GM21576 (cell line): ENCODE results near the gene ANO7.

Source experiments
- ATAC-seq: cut with Tn5 transposase; IDR thresholded peaks from one replicate; pipeline ENCODE4 v1.9.1; 2021; ENCODE audit warnings: mild to moderate bottlenecking, moderate library complexity; ENCODE audit not compliant: unreplicated experiment

The ANO7 gene

DNA sequence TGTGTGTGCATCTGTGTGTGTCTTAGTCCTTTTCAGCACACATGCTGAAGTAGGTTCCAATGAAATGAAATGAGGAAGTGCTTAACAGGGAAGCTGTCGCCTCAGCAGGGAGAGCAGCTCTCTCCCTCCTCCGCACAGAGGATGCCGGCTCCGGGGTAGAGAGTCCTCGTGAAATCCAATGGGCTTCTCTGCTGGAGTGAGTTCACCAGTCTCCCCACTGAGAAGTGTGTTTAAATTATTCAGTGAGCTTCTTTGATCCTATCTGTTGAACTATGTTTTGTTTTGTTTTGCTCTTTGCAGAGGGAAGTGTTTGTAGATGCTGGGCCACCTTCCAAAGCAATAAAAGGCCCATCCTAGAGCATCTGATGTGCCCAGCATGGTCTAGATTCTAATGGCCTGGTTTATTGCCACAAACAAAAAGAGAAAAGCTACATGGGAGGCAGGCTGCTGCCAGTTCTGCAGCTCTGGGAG is 31.5 kb upstream of the ANO7 start:
- ATAC-seq, result no peak

DNA sequence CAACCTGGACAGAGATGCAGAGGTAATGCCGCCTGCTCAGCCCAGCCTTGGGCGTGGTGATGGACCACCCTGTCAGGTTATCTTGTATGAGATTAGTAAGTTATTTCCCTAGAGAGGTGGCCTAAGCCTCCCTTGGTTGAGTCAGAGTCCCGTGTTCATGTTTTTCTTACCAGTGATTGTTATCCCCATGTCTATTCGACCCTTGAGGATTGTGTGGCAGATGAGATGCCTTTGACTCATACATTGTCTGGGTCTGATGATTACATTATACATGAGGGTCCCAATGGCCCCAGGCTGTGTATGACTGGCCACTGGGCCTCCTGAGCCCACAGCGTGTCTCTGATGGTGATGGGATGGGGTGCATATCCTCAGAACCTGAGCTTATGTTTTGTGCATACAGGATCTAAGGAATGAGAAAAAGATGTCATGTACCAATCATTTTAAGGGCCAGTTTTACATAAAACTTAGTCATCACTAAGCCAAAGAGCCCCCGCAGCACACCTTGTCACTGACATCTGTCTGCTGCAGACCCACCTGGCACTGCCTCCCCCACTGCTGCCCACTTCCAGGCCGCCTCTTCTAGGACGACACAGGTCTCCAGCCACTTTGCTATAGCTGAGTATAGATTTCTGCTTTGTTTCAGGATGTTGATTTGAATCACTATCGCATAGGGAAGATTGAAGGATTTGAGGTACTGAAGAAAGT is 30.5 kb upstream of the ANO7 start:
- ATAC-seq, result no peak

DNA sequence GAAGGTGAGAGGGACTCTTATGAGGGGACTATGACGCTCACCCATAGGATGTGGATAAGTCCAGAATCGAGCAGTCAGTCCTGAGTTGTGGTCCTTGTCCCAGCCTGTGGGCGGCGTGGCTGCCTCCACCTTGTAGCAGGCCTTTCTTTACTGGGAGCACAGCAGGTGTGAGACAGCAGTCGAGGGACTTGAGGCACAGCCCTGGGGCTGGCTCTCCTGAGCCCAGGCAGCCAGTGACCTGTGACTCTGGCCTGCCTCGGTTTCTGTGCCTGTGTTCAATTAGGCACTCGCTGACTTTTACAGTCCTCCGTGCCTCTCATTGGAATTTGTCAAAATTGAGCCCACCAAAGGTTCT is 30.0 kb upstream of the ANO7 start:
- no peak for ATAC-seq

- no peak for ATAC-seq
These were observed 29.4 kb upstream of the ANO7 start for GRCh38 chr2:241159116-241159515.

GRCh38 chr2:241160318-241160717 is 28.2 kb upstream of the ANO7 start:
- no peak for ATAC-seq

DNA sequence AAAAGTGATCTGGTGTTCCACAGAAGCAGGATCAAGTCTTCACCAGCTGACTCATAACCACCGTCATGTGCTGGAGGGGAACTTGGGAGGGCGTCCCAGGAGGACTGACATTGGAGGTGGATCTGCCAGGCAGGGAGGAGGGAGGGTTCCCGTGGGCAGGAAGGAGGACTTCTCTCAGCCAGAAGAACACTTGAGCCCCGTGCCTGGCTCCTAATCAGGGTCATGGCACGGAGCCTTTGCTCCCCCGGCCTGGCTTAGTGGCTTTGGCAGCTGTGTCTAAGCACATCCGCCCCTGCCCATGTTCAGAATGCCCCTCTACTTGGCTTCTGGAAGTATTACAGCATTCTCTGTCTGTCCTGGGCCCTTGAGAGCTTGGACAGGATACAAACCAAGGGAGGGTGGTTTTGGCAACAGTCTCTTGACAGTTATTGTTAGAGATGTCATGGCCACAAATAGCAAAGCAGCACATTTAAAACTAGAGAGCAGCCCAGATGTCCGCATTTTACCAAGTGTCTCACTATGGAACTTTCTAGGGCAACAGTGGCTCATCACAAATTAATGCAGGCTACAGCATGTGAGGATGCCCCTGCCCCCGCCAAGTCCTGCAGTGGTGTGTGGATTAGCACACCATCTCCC is 26.7 kb upstream of the ANO7 start:
- no peak for ATAC-seq

- ATAC-seq, result no peak
These were observed 24.8 kb upstream of the ANO7 start for GRCh38 chr2:241163601-241164118.

DNA sequence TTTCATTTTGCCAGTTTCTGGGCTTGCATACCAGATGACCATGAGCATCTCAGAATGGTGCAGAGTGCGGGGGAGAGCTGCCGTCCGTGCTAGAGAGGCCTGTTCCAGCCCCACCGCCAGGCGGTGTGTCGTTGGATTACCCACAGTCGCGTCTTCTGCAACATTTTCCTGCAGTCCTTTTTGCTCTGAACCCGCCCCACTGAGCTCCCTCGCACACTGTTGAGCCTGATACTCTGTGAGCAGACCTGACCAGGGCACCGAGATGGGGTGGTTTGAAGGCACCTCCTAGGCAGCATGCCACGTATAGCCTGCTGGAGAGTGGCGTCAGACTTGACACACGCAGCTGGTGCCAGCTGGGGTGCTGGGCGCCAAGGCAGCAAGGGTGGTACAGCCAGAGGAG is 20.1 kb upstream of the ANO7 start:
- no peak for ATAC-seq

GRCh38 chr2:241173557-241173956 is 14.9 kb upstream of the ANO7 start:
- ATAC-seq, result no peak

GRCh38 chr2:241177526-241178334 is 10.7 kb upstream of the ANO7 start:
- no peak for ATAC-seq

DNA sequence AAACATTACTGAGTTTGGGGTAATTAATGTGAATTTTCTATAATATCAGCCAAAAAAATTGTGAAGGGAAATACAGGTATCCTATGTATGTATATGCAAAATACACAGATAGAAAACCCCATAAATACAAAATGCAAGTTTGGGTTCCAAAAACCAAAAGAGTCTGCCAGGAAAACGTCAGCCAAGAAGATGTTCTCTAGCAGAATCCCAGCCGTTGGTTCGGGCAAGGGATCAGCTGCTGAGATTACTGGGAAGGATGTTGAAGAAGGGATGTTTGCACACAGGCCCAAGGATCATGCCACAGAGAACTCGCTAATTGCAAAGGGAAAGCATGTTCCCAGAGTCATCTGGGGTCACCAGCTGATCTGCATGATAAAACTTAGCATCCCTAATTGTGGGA is 9.5 kb upstream of the ANO7 start:
- no peak for ATAC-seq

DNA sequence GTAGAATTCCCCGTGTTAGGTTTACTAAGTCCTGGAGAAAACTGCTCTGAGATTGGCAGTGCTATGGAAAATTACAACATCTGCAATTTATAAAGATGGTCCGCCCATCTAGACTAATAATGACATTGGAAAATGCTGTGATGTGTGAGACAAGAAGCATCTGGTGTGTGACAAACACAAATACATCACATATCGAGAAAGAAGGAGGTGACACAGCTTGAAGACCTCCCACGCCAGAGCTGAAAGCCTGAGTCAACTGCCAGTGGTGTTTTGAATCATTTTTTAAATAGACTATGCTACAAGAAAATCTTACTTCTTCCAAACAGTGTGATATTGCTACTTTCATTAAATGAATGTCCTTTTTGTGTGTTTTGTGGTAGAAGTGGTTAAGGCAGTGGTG is 8.6 kb upstream of the ANO7 start:
- no peak for ATAC-seq

DNA sequence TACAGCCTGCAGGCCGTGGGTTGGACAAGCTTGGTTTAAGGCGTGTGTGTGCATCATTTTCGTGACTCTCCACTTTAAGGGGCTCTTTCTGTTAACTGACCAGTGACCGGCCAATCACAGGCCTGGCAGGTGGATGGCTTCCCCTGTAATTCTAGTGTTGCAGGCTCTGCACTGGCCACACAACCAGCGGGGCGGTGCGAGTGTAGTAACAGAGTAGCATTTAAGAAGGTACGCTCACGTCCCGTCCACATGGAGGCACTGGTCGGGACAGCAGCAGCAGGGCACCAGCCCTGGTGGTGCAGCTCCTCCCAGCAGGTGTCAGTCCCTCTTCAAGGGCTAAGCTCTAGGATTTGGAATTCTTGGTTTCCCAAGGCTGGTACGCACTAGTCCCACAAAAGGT is 8.0 kb upstream of the ANO7 start:
- no peak for ATAC-seq

DNA sequence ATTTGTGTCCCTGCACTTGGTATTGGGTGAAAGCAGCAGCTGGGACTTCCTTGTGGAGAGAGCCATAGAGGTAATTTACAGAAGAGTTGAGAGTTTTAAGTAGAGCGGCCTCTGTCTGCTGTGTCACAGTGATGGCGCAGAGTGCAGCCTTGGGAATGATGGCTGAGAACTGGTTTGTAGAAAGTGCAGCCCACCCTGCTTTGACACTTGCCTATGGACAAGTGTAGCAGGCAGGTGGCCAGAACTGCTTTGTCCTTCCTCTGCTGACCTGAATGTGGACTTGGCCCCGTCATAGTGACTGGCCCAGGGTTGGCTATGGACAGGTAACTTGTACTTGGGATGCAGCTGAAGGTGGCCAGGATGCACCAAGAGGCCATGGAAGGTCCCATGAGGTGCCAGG is 6.4 kb upstream of the ANO7 start:
- ATAC-seq, result no peak

DNA sequence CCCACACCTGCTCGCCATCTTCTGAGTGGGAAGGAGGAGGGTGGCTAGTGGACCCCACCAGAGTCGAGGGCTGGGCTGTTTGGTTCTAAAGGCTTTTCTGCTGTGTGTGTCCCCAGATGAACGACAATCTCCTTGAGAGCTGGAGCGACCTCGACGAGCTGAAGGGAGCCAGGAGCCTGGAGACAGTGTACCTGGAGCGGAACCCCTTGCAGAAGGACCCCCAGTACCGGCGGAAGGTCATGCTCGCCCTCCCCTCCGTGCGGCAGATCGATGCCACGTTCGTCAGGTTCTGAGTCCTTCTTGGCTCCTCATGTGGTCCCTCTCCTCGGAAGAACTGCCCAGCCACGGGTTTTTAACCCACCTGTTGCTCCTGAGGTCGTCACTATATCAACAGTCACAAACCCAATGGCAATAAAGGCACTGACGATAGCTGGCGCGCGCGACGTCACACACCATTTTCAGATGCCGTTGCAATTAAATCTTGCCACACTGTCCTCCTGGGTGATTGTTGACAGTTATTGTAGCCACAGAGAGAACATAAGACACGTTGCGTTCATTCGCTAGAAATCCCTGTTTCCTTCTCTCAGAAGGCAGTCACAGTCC is 5.8 kb upstream of the ANO7 start:
- no peak for ATAC-seq

- ATAC-seq, result no peak
These were observed 5.3 kb upstream of the ANO7 start for GRCh38 chr2:241183221-241183620.

GRCh38 chr2:241184901-241185300 is 3.6 kb upstream of the ANO7 start:
- no peak for ATAC-seq

GRCh38 chr2:241185961-241186360 is 2.5 kb upstream of the ANO7 start:
- no peak for ATAC-seq

DNA sequence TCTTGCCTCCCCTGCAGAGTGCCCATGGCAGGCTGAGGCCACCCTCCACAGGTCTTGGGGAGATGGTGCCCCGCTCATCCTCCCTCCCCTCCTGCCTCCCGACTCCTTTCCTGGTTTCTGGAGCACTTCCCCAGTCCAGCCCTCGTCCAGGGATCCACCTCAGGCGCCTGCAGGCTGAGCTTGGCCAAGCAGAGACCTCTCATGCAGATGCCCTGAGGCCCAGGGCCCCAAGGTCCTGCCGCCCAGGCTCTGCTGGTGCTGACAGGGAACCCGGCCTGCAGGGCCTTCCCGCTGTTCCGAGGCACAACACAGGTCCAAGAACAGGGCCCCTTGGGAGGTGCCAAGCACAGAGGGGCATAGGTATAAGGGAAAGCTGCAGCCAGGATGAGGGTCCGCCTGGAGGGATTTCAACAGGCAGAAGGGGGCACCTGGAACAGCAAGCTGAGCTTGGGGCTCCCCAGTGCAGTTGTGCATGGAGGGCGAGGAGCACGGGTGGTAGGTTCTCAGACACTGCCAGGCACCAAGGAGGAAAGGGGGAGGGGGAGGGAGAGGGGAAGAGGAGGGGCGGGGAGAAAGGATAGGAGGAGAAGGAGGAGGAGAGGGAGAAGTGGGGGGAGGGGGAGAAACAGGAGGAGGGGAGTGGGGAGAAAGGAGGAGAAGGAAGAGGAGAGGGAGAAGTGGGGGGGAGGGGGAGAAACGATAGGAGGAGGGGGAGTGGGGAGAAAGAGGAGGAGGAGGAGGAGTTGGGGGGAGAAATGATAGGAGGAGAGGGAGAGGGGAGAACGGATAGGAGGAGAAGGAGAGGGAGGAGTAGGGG is 1.2 kb upstream of the ANO7 start:
- no peak for ATAC-seq

DNA sequence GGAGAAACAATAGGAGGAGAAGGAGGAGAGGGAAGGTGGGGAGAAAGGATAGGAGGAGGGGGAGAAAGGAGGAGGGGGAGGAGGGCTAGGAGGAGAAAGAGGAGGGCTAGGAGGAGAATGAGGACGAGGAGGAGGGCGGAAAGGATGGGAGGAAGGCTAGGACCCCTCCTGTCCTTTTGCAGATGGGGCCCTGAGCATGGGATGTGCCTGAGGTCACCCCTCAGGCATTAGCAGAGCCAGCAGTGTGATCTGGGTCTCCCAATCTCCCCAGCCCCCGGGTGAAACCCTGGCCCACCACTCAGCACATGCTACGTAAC is 601 bp upstream of the ANO7 start:
- no peak for ATAC-seq
